Smooth muscle cell (in vitro differentiated cells): Measurements from ENCODE around the gene GEMIN5. TPM values are rescaled to one million over a fixed set of nuclear protein-coding genes. Genes with fewer than 3 reads are reported as not detected.
A peak's percentile ranks its signal among the peaks of the same experiment; 100 is the strongest.
"Not testable (repeated sequence)": the region's sequence is repeated elsewhere in the genome, so short reads cannot be mapped to it uniquely, and the experiment has no call there.

Source experiments
- DNase-seq: peaks from one replicate; lab custom pipeline; 2025; ENCODE audit not compliant: unreplicated experiment; lab: John Stamatoyannopoulos, UW
- H2AFZ ChIP-seq: fragments of 200-600 bp; sonication (generic); 2 replicates; pipeline ENCODE4 v1.6.0; 2016; ENCODE audit warnings: antibody characterized with exemption, low read depth, mild to moderate bottlenecking
- H3F3A ChIP-seq: fragments of 200-600 bp; sonication (generic); 2 replicates; pipeline ENCODE4 v1.6.0; 2017; ENCODE audit warnings: antibody characterized with exemption, low read depth
- H3K27ac ChIP-seq: fragments of 200-600 bp; sonication (generic); 2 replicates; pipeline ENCODE4 v1.5.1; 2016; ENCODE audit warnings: low read depth, mild to moderate bottlenecking
- H3K27me3 ChIP-seq: fragments of 200-600 bp; sonication (generic); 2 replicates; pipeline ENCODE4 v1.6.1; 2016; ENCODE audit warnings: low read depth, mild to moderate bottlenecking
- H3K36me3 ChIP-seq: fragments of 200-600 bp; sonication (generic); 2 replicates; pipeline ENCODE4 v1.5.1; 2016; ENCODE audit warnings: low read depth
- H3K4me1 ChIP-seq: fragments of 200-600 bp; sonication (generic); 2 replicates; pipeline ENCODE4 v1.5.1; 2016; ENCODE audit warnings: low read depth
- H3K4me2 ChIP-seq: fragments of 200-600 bp; sonication (generic); 2 replicates; pipeline ENCODE4 v1.6.0; 2016; ENCODE audit warnings: mild to moderate bottlenecking
- H3K4me3 ChIP-seq: fragments of 200-600 bp; sonication (generic); 2 replicates; pipeline ENCODE4 v1.5.1; 2016; ENCODE audit warnings: mild to moderate bottlenecking
- H3K79me2 ChIP-seq: fragments of 200-600 bp; sonication (generic); 2 replicates; pipeline ENCODE4 v1.6.0; 2016; ENCODE audit warnings: low read depth, mild to moderate bottlenecking
- H3K9ac ChIP-seq: fragments of 200-600 bp; sonication (generic); 2 replicates; pipeline ENCODE4 v1.6.0; 2016; ENCODE audit warnings: low read depth
- H3K9me3 ChIP-seq: fragments of 200-600 bp; sonication (generic); replicated peaks from 2 replicates; pipeline ENCODE4 v1.5.1; 2016; ENCODE audit warnings: low read depth
- H4K20me1 ChIP-seq: fragments of 200-600 bp; sonication (generic); 2 replicates; pipeline ENCODE4 v1.6.0; 2016; ENCODE audit warnings: low read depth
- CTCF ChIP-seq: fragments of 200-600 bp; sonication (generic); IDR thresholded peaks from 2 replicates; pipeline ENCODE4 v1.5.1; 2017; ENCODE audit warnings: borderline replicate concordance, mild to moderate bottlenecking, antibody characterized with exemption; ENCODE audit not compliant: insufficient read depth, poor library complexity, severe bottlenecking
- WGBS: methylation state at CpG from one replicate; pipeline ENCODE4 v1.1.7; 2016; ENCODE audit warnings: low lambda C conversion rate; 5-methylcytosine and 5-hydroxymethylcytosine counted together
- polyA plus RNA-seq: library from polyadenylated mRNA; unstranded; fragments of >200 nt; fragmentation: Nextera tagmentation; extraction: Ambion mirVana; gene quantifications from 2 replicates; pipeline ENCODE4 v1.2.1, GENCODE V29; 2016
- total RNA-seq: library from RNA; depleted of rRNA; stranded (reverse); fragments of >200 nt; gene quantifications from 2 replicates; pipeline ENCODE4 v1.2.3, GENCODE V29; 2014

Gene GEMIN5, protein sequence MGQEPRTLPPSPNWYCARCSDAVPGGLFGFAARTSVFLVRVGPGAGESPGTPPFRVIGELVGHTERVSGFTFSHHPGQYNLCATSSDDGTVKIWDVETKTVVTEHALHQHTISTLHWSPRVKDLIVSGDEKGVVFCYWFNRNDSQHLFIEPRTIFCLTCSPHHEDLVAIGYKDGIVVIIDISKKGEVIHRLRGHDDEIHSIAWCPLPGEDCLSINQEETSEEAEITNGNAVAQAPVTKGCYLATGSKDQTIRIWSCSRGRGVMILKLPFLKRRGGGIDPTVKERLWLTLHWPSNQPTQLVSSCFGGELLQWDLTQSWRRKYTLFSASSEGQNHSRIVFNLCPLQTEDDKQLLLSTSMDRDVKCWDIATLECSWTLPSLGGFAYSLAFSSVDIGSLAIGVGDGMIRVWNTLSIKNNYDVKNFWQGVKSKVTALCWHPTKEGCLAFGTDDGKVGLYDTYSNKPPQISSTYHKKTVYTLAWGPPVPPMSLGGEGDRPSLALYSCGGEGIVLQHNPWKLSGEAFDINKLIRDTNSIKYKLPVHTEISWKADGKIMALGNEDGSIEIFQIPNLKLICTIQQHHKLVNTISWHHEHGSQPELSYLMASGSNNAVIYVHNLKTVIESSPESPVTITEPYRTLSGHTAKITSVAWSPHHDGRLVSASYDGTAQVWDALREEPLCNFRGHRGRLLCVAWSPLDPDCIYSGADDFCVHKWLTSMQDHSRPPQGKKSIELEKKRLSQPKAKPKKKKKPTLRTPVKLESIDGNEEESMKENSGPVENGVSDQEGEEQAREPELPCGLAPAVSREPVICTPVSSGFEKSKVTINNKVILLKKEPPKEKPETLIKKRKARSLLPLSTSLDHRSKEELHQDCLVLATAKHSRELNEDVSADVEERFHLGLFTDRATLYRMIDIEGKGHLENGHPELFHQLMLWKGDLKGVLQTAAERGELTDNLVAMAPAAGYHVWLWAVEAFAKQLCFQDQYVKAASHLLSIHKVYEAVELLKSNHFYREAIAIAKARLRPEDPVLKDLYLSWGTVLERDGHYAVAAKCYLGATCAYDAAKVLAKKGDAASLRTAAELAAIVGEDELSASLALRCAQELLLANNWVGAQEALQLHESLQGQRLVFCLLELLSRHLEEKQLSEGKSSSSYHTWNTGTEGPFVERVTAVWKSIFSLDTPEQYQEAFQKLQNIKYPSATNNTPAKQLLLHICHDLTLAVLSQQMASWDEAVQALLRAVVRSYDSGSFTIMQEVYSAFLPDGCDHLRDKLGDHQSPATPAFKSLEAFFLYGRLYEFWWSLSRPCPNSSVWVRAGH (N-terminal part only)
- total RNA-seq (11.1 and 12.0 TPM in 2 replicates), polyA plus RNA-seq (5.0 and 5.3 TPM in 2 replicates)

DNA sequence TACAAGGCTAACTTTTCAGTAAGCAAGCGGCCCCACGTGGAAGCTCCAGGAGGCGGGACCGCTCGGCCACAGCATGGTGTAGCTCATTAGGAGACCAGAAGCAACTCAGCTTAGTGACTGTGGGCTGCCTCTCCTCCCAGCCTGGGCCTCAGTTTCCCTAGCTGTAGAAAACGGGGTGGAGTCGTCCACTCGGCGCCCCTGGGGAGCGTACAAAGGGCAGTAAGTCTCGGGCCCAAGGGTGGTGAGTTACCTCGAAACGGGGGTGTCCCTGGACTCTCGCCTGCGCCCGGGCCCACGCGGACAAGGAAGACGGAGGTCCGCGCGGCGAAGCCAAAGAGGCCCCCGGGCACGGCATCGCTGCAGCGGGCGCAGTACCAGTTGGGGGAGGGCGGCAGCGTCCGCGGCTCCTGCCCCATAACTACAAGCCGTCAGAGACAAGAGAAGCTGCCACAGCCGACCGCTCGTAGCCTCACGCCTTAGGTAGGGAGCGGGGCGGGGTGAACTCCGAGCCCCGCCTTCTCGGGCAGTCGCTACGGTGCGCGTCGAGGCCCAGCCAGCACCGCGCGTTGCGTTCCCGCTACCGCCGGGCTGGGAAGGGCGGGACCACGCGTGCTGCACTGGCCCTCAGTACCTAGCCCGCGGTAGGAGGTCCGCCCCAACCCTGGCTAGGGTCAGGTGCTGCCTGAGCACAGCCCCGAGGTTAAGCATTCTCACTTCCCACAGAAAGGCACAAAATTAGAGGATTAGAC is at the start of gene GEMIN5:
Gene GEMIN5 (minus strand): TSS at position 494 of the 749 bp plus-strand sequence. CDS start 78 bp downstream, at position 416.
- no peak within 1 kb of the TSS for H3K27ac ChIP-seq
- 1% methylated on average over 58 of the region's 61 CpGs for WGBS
- H3K9me3 ChIP-seq = no peaks in the 10 kb centered on the region
- H3K36me3 ChIP-seq = no peaks in the 10 kb centered on the region
- peaks cover 21% of the 10 kb centered on the region for H3K4me1 ChIP-seq
- H3K4me2 ChIP-seq = peak within 1 kb of the TSS; percentile 98
- no peaks in the 10 kb centered on the region for H3K27me3 ChIP-seq
- TF ChIP-seq CTCF = no peak
- peaks cover 3% of the 10 kb centered on the region for H4K20me1 ChIP-seq
- peak within 1 kb of the TSS; percentile 98 for H2AFZ ChIP-seq
- peaks cover 27% of the 10 kb centered on the region for H3K79me2 ChIP-seq
- peak within 1 kb of the TSS; percentile 71 for H3K9ac ChIP-seq
- peak within 1 kb of the TSS; percentile 86 for H3K4me3 ChIP-seq
- peak; percentile 70 for DNase-seq
- no peaks in the 10 kb centered on the region for H3F3A ChIP-seq

- no peak for TF ChIP-seq CTCF
- H3K27ac ChIP-seq = no peak overlapping the region
- no peaks in the 10 kb centered on the region for H4K20me1 ChIP-seq
- no peak overlapping the region for H3K9ac ChIP-seq
- no peaks in the 10 kb centered on the region for H3K9me3 ChIP-seq
- no peak overlapping the region for H3K4me2 ChIP-seq
- no peaks in the 10 kb centered on the region for H3K79me2 ChIP-seq
- 90% methylated on average over 4 of the region's 4 CpGs for WGBS
- no peak for DNase-seq
- H3F3A ChIP-seq = no peaks in the 10 kb centered on the region
- no peak overlapping the region for H3K4me3 ChIP-seq
- no peak overlapping the region for H2AFZ ChIP-seq
- no peaks in the 10 kb centered on the region for H3K36me3 ChIP-seq
- H3K4me1 ChIP-seq = no peaks in the 10 kb centered on the region
- no peaks in the 10 kb centered on the region for H3K27me3 ChIP-seq
Observed at GRCh38 chr5:154986151-154986550, 48.1 kb upstream of the GEMIN5 start.

GRCh38 chr5:154984946-154985516 is 47.0 kb upstream of the GEMIN5 start:
- no peaks in the 10 kb centered on the region for H3K36me3 ChIP-seq
- H3K4me1 ChIP-seq = no peaks in the 10 kb centered on the region
- 89% methylated on average over 8 of the region's 8 CpGs for WGBS
- DNase-seq = no peak
- no peak overlapping the region for H2AFZ ChIP-seq
- no peak overlapping the region for H3K27ac ChIP-seq
- no peaks in the 10 kb centered on the region for H3F3A ChIP-seq
- no peak overlapping the region for H3K4me2 ChIP-seq
- H3K27me3 ChIP-seq = no peaks in the 10 kb centered on the region
- no peak overlapping the region for H3K9ac ChIP-seq
- H4K20me1 ChIP-seq = no peaks in the 10 kb centered on the region
- no peaks in the 10 kb centered on the region for H3K9me3 ChIP-seq
- H3K79me2 ChIP-seq = no peaks in the 10 kb centered on the region
- TF ChIP-seq CTCF = no peak
- no peak overlapping the region for H3K4me3 ChIP-seq

DNA sequence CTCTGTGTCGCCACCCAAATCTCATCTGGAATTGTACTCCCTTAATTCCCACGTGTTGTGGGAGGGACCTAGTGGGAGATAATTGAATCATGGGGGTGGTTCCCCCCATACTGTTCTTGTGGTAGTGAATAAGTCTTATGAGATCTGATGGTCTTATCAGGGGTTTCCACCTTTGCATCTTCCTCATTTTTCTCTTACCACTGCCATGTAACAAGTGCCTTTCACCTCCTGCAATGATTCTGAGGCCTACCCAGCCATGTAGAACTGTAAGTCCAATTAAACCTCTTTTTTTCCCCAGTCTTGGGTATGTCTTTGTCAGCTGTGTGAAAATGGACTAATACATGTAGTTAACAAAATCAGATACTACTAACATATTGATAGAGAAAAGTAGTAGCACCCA is 40.3 kb upstream of the GEMIN5 start:
- not testable (repeated sequence) for H3F3A ChIP-seq, H4K20me1 ChIP-seq, H3K4me2 ChIP-seq, H3K36me3 ChIP-seq, H3K9me3 ChIP-seq, H3K27ac ChIP-seq, H3K79me2 ChIP-seq, DNase-seq, H3K27me3 ChIP-seq, H3K4me1 ChIP-seq, H3K4me3 ChIP-seq, H3K9ac ChIP-seq, H2AFZ ChIP-seq
- WGBS = 86% methylated on average over 2 of the region's 2 CpGs
